ENCODE results near the gene CTNNA3.

The CTNNA3 gene

GRCh38 chr10:67268146-67268545 lies 427.8 kb downstream of the CTNNA3 start:
- H3K27me3 ChIP-seq (ENCODE audit: control insufficient read depth in 1 of 2, insufficient read depth in 2 of 2, low read length in 2 of 2) = no peaks in the 10 kb centered on the region
- H3K9ac ChIP-seq (ENCODE audit: low read depth in 1 of 2, low read length in 2 of 2) = no peak overlapping the region
- no peak overlapping the region for H3K27ac ChIP-seq (ENCODE audit: low read depth, low read length)
- H3K36me3 ChIP-seq (ENCODE audit: control insufficient read depth in 1 of 2, insufficient read depth in 2 of 2, low read length in 2 of 2) = no peaks in the 10 kb centered on the region
- no peaks in the 10 kb centered on the region for H3K4me1 ChIP-seq (ENCODE audit: control insufficient read depth in 1 of 2, insufficient read depth in 2 of 2, low read length in 2 of 2)
- no peak overlapping the region for H3K4me3 ChIP-seq (ENCODE audit: low read depth in 1 of 2, low read length in 2 of 2)
- no peaks in the 10 kb centered on the region for H3K9me3 ChIP-seq (ENCODE audit: control insufficient read depth in 1 of 2, low read length in 2 of 2)

- H3K9me3 ChIP-seq (ENCODE audit: control insufficient read depth in 1 of 2, low read length in 2 of 2) = no peaks in the 10 kb centered on the region
- no peak overlapping the region for H3K4me3 ChIP-seq (ENCODE audit: low read depth in 1 of 2, low read length in 2 of 2)
- H3K36me3 ChIP-seq (ENCODE audit: control insufficient read depth in 1 of 2, insufficient read depth in 2 of 2, low read length in 2 of 2) = no peaks in the 10 kb centered on the region
- no peaks in the 10 kb centered on the region for H3K27me3 ChIP-seq (ENCODE audit: control insufficient read depth in 1 of 2, insufficient read depth in 2 of 2, low read length in 2 of 2)
- no peak overlapping the region for H3K27ac ChIP-seq (ENCODE audit: low read depth, low read length)
- no peak overlapping the region for H3K9ac ChIP-seq (ENCODE audit: low read depth in 1 of 2, low read length in 2 of 2)
- no peaks in the 10 kb centered on the region for H3K4me1 ChIP-seq (ENCODE audit: control insufficient read depth in 1 of 2, insufficient read depth in 2 of 2, low read length in 2 of 2)
Observed at GRCh38 chr10:67262675-67263074, 433.3 kb downstream of the CTNNA3 start.

GRCh38 chr10:67261300-67261797 lies 434.6 kb downstream of the CTNNA3 start:
- Histone ChIP-seq H3K4me3 (ENCODE audit: low read depth in 1 of 2, low read length in 2 of 2) (no peak overlapping the region), H3K9ac (ENCODE audit: low read depth in 1 of 2, low read length in 2 of 2) (no peak overlapping the region), H3K27ac (ENCODE audit: low read depth, low read length) (no peak overlapping the region), H3K9me3 (ENCODE audit: control insufficient read depth in 1 of 2, low read length in 2 of 2) (no peaks in the 10 kb centered on the region), H3K27me3 (ENCODE audit: control insufficient read depth in 1 of 2, insufficient read depth in 2 of 2, low read length in 2 of 2) (no peaks in the 10 kb centered on the region), H3K4me1 (ENCODE audit: control insufficient read depth in 1 of 2, insufficient read depth in 2 of 2, low read length in 2 of 2) (no peaks in the 10 kb centered on the region), H3K36me3 (ENCODE audit: control insufficient read depth in 1 of 2, insufficient read depth in 2 of 2, low read length in 2 of 2) (no peaks in the 10 kb centered on the region)

GRCh38 chr10:67259319-67259929 lies 436.6 kb downstream of the CTNNA3 start:
- no peak overlapping the region for H3K27ac ChIP-seq (ENCODE audit: low read depth, low read length)
- no peak overlapping the region for H3K4me3 ChIP-seq (ENCODE audit: low read depth in 1 of 2, low read length in 2 of 2)
- no peaks in the 10 kb centered on the region for H3K4me1 ChIP-seq (ENCODE audit: control insufficient read depth in 1 of 2, insufficient read depth in 2 of 2, low read length in 2 of 2)
- no peak overlapping the region for H3K9ac ChIP-seq (ENCODE audit: low read depth in 1 of 2, low read length in 2 of 2)
- no peaks in the 10 kb centered on the region for H3K27me3 ChIP-seq (ENCODE audit: control insufficient read depth in 1 of 2, insufficient read depth in 2 of 2, low read length in 2 of 2)
- H3K9me3 ChIP-seq (ENCODE audit: control insufficient read depth in 1 of 2, low read length in 2 of 2) = no peaks in the 10 kb centered on the region
- no peaks in the 10 kb centered on the region for H3K36me3 ChIP-seq (ENCODE audit: control insufficient read depth in 1 of 2, insufficient read depth in 2 of 2, low read length in 2 of 2)

GRCh38 chr10:67257427-67258144 lies 438.4 kb downstream of the CTNNA3 start:
- no peaks in the 10 kb centered on the region for H3K4me1 ChIP-seq (ENCODE audit: control insufficient read depth in 1 of 2, insufficient read depth in 2 of 2, low read length in 2 of 2)
- H3K27me3 ChIP-seq (ENCODE audit: control insufficient read depth in 1 of 2, insufficient read depth in 2 of 2, low read length in 2 of 2) = no peaks in the 10 kb centered on the region
- no peaks in the 10 kb centered on the region for H3K36me3 ChIP-seq (ENCODE audit: control insufficient read depth in 1 of 2, insufficient read depth in 2 of 2, low read length in 2 of 2)
- no peak overlapping the region for H3K4me3 ChIP-seq (ENCODE audit: low read depth in 1 of 2, low read length in 2 of 2)
- no peaks in the 10 kb centered on the region for H3K9me3 ChIP-seq (ENCODE audit: control insufficient read depth in 1 of 2, low read length in 2 of 2)
- H3K27ac ChIP-seq (ENCODE audit: low read depth, low read length) = no peak overlapping the region
- no peak overlapping the region for H3K9ac ChIP-seq (ENCODE audit: low read depth in 1 of 2, low read length in 2 of 2)

GRCh38 chr10:67257018-67257417 lies 439.0 kb downstream of the CTNNA3 start:
- H3K27me3 ChIP-seq (ENCODE audit: control insufficient read depth in 1 of 2, insufficient read depth in 2 of 2, low read length in 2 of 2) = no peaks in the 10 kb centered on the region
- H3K4me3 ChIP-seq (ENCODE audit: low read depth in 1 of 2, low read length in 2 of 2) = no peak overlapping the region
- H3K9ac ChIP-seq (ENCODE audit: low read depth in 1 of 2, low read length in 2 of 2) = no peak overlapping the region
- no peaks in the 10 kb centered on the region for H3K9me3 ChIP-seq (ENCODE audit: control insufficient read depth in 1 of 2, low read length in 2 of 2)
- no peaks in the 10 kb centered on the region for H3K4me1 ChIP-seq (ENCODE audit: control insufficient read depth in 1 of 2, insufficient read depth in 2 of 2, low read length in 2 of 2)
- no peaks in the 10 kb centered on the region for H3K36me3 ChIP-seq (ENCODE audit: control insufficient read depth in 1 of 2, insufficient read depth in 2 of 2, low read length in 2 of 2)
- H3K27ac ChIP-seq (ENCODE audit: low read depth, low read length) = no peak overlapping the region

- Histone ChIP-seq H3K9ac (ENCODE audit: low read depth in 1 of 2, low read length in 2 of 2) (no peak overlapping the region), H3K4me1 (ENCODE audit: control insufficient read depth in 1 of 2, insufficient read depth in 2 of 2, low read length in 2 of 2) (no peaks in the 10 kb centered on the region), H3K9me3 (ENCODE audit: control insufficient read depth in 1 of 2, low read length in 2 of 2) (no peaks in the 10 kb centered on the region), H3K36me3 (ENCODE audit: control insufficient read depth in 1 of 2, insufficient read depth in 2 of 2, low read length in 2 of 2) (no peaks in the 10 kb centered on the region), H3K27ac (ENCODE audit: low read depth, low read length) (no peak overlapping the region), H3K27me3 (ENCODE audit: control insufficient read depth in 1 of 2, insufficient read depth in 2 of 2, low read length in 2 of 2) (no peaks in the 10 kb centered on the region), H3K4me3 (ENCODE audit: low read depth in 1 of 2, low read length in 2 of 2) (no peak overlapping the region)
Observed at GRCh38 chr10:67250686-67251085, 445.3 kb downstream of the CTNNA3 start.

GRCh38 chr10:67246066-67246555 lies 449.9 kb downstream of the CTNNA3 start:
- Histone ChIP-seq H3K27me3 (ENCODE audit: control insufficient read depth in 1 of 2, insufficient read depth in 2 of 2, low read length in 2 of 2) (no peaks in the 10 kb centered on the region), H3K4me3 (ENCODE audit: low read depth in 1 of 2, low read length in 2 of 2) (no peak overlapping the region), H3K4me1 (ENCODE audit: control insufficient read depth in 1 of 2, insufficient read depth in 2 of 2, low read length in 2 of 2) (peaks cover 0 to 4% of the 10 kb centered on the region in 2 donors), H3K36me3 (ENCODE audit: control insufficient read depth in 1 of 2, insufficient read depth in 2 of 2, low read length in 2 of 2) (no peaks in the 10 kb centered on the region), H3K27ac (ENCODE audit: low read depth, low read length) (no peak overlapping the region), H3K9ac (ENCODE audit: low read depth in 1 of 2, low read length in 2 of 2) (no peak overlapping the region), H3K9me3 (ENCODE audit: control insufficient read depth in 1 of 2, low read length in 2 of 2) (no peaks in the 10 kb centered on the region)

- Histone ChIP-seq H3K9ac (ENCODE audit: low read depth in 1 of 2, low read length in 2 of 2) (no peak overlapping the region), H3K27me3 (ENCODE audit: control insufficient read depth in 1 of 2, insufficient read depth in 2 of 2, low read length in 2 of 2) (no peaks in the 10 kb centered on the region), H3K36me3 (ENCODE audit: control insufficient read depth in 1 of 2, insufficient read depth in 2 of 2, low read length in 2 of 2) (no peaks in the 10 kb centered on the region), H3K4me3 (ENCODE audit: low read depth in 1 of 2, low read length in 2 of 2) (no peak overlapping the region), H3K9me3 (ENCODE audit: control insufficient read depth in 1 of 2, low read length in 2 of 2) (no peaks in the 10 kb centered on the region), H3K27ac (ENCODE audit: low read depth, low read length) (no peak overlapping the region), H3K4me1 (ENCODE audit: control insufficient read depth in 1 of 2, insufficient read depth in 2 of 2, low read length in 2 of 2) (peaks cover 0 to 4% of the 10 kb centered on the region in 2 donors)
Observed at GRCh38 chr10:67242528-67242927, 453.5 kb downstream of the CTNNA3 start.

- H3K27ac ChIP-seq (ENCODE audit: low read depth, low read length) = no peak overlapping the region
Observed at GRCh38 chr10:67241451-67241850, 454.5 kb downstream of the CTNNA3 start.

More at GRCh38 chr10:67241451-67241850, 454.5 kb downstream of the CTNNA3 start:
- H3K4me3 ChIP-seq (ENCODE audit: low read depth in 1 of 2, low read length in 2 of 2) = no peak overlapping the region
- peaks cover 0 to 4% of the 10 kb centered on the region in 2 donors for H3K4me1 ChIP-seq (ENCODE audit: control insufficient read depth in 1 of 2, insufficient read depth in 2 of 2, low read length in 2 of 2)
- no peak overlapping the region for H3K9ac ChIP-seq (ENCODE audit: low read depth in 1 of 2, low read length in 2 of 2)
- no peaks in the 10 kb centered on the region for H3K27me3 ChIP-seq (ENCODE audit: control insufficient read depth in 1 of 2, insufficient read depth in 2 of 2, low read length in 2 of 2)
- H3K36me3 ChIP-seq (ENCODE audit: control insufficient read depth in 1 of 2, insufficient read depth in 2 of 2, low read length in 2 of 2) = no peaks in the 10 kb centered on the region
- H3K9me3 ChIP-seq (ENCODE audit: control insufficient read depth in 1 of 2, low read length in 2 of 2) = no peaks in the 10 kb centered on the region

Measured in duodenal mucosa (tissue), 2 donors.